Kidney (tissue), 14 donors: ENCODE data around the gene GSG1L. TPM values are rescaled to one million over a fixed set of nuclear protein-coding genes. Genes with fewer than 3 reads are reported as not detected.

Source experiments
- DNase-seq, 5 donors: peaks; one replicate each; pipeline ENCODE4 v3.0.0-alpha.2; 2013 to 2020
- FAIRE-seq: peaks from 2 replicates; lab custom pipeline; 2012; peaks lifted over from hg19 to GRCh38; lab: Jason Lieb, UNC
- H3K27ac ChIP-seq, 2 donors: one replicate each; pipeline ENCODE4 v1.7.0; 2013; ENCODE audit warnings: low read depth in 2 of 2, low read length in 2 of 2, inconsistent platforms in 1 of 2
- H3K27me3 ChIP-seq: one replicate; pipeline ENCODE4 v1.7.1; 2013; ENCODE audit warnings: low read length, inconsistent platforms; ENCODE audit not compliant: control insufficient read depth, insufficient read depth
- H3K36me3 ChIP-seq, 3 donors: one replicate each; pipeline versions ENCODE4 v1.7.0 to v1.7.1; 2013; ENCODE audit warnings: low read length in 3 of 3, control low read depth in 1 of 3, inconsistent platforms in 1 of 3; ENCODE audit not compliant: insufficient read depth in 3 of 3, control insufficient read depth in 2 of 3
- H3K4me1 ChIP-seq, 3 donors: one replicate each; pipeline versions ENCODE4 v1.7.0 to v1.7.1; 2013; ENCODE audit warnings: low read length in 3 of 3, inconsistent platforms in 1 of 3, low read depth in 1 of 3; ENCODE audit not compliant: control insufficient read depth in 2 of 3, insufficient read depth in 2 of 3
- H3K4me3 ChIP-seq, 3 donors: one replicate each; pipeline versions ENCODE4 v1.7.0 to v1.8.1; 2013; ENCODE audit warnings: low read length in 3 of 3, control low read depth in 1 of 3, inconsistent platforms in 1 of 3
- H3K9ac ChIP-seq, 3 donors: one replicate each; pipeline versions ENCODE4 v1.7.0 to v1.7.1; 2013; ENCODE audit warnings: low read length in 3 of 3, control low read depth in 1 of 3, inconsistent platforms in 1 of 3
- H3K9me3 ChIP-seq, 3 donors: one replicate each; pipeline versions ENCODE4 v1.7.0 to v1.7.1; 2013; ENCODE audit warnings: low read length in 3 of 3, control low read depth in 1 of 3, inconsistent platforms in 1 of 3; ENCODE audit not compliant: control insufficient read depth in 2 of 3, insufficient read depth in 1 of 3
- intact Hi-C: fragments of 100-400 bp; cut with DNase I; formaldehyde crosslinking; loops from one replicate; pipeline ENCODE4 v1.11.1; 2022
- polyA plus RNA-seq: library from polyadenylated mRNA; stranded (reverse); fragments of 350-450 nt; fragmentation: Illumina TruSeq; extraction: RNeasy Lipid Tissue Mini Kit (QIAGEN cat#74804); gene quantifications from one replicate; pipeline ENCODE4 v1.2.3, GENCODE V29; 2014; ENCODE audit warnings: low read depth, low replicate concordance; ENCODE audit not compliant: insufficient read depth
- total RNA-seq: library from RNA; stranded (reverse); fragmentation: NEBNext Ultra II Directional; extraction: Animal tissue kit (Norgen Biotek cat#: 25700); gene quantifications from one replicate; pipeline ENCODE4 v1.2.1, GENCODE V29; 2021
- TF ChIP-seq, protein P1 (sequence below): IDR thresholded peaks from 3 replicates; pipeline ENCODE4 v1.5.1; 2012; ENCODE audit warnings: mild to moderate bottlenecking, moderate library complexity, borderline replicate concordance; ENCODE audit not compliant: insufficient read depth; ENCODE audit errors: extremely low read depth
- donor health status: control.
- donor health status: control.
- donor health status: control.
- donor health status: control.
- donor health status: control.
- donor health status: DM: yes; HTN: yes; CAD: no.
- donor health status: Normal renal cell carcinoma (clear cell type).

Gene GSG1L
- total and polyA plus RNA-seq, 2 donors from 2014 or later, result not detected

DNA sequence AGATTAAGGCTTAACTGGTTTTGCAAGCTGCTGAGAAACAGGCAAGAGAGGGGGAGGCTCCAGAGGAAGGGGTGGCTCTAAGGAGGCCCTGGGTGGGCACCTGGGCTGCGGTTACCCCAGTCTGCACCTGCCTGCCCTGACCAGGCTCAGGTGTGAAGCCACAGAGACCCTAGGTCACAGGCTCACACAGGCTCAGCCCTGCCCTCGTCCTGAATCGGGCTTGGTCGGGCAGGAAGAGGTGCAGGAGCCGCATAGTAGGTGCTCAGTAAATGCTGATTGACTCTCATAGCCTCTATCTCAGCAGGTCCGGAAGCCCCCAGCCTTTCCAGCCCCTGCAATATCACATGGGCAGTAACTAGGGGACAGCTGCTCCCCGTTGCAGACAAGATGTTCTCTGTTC lies 203.4 kb downstream of the GSG1L start:
- intact Hi-C loops, result no loop called here
- no peaks in the 10 kb centered on the region for H3K36me3 ChIP-seq
- H3K9me3 ChIP-seq, result peaks cover 0 to 16% (median 7%) of the 10 kb centered on the region in 3 donors
- H3K27ac ChIP-seq, result no peak overlapping the region
- no peak for FAIRE-seq
- H3K27me3 ChIP-seq, result no peaks in the 10 kb centered on the region
- DNase-seq, result no peak
- H3K4me3 ChIP-seq, result no peak overlapping the region
- no peak overlapping the region for H3K9ac ChIP-seq
- TF ChIP-seq, protein P1, sequence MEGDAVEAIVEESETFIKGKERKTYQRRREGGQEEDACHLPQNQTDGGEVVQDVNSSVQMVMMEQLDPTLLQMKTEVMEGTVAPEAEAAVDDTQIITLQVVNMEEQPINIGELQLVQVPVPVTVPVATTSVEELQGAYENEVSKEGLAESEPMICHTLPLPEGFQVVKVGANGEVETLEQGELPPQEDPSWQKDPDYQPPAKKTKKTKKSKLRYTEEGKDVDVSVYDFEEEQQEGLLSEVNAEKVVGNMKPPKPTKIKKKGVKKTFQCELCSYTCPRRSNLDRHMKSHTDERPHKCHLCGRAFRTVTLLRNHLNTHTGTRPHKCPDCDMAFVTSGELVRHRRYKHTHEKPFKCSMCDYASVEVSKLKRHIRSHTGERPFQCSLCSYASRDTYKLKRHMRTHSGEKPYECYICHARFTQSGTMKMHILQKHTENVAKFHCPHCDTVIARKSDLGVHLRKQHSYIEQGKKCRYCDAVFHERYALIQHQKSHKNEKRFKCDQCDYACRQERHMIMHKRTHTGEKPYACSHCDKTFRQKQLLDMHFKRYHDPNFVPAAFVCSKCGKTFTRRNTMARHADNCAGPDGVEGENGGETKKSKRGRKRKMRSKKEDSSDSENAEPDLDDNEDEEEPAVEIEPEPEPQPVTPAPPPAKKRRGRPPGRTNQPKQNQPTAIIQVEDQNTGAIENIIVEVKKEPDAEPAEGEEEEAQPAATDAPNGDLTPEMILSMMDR, result no peak
- no peaks in the 10 kb centered on the region for H3K4me1 ChIP-seq

DNA sequence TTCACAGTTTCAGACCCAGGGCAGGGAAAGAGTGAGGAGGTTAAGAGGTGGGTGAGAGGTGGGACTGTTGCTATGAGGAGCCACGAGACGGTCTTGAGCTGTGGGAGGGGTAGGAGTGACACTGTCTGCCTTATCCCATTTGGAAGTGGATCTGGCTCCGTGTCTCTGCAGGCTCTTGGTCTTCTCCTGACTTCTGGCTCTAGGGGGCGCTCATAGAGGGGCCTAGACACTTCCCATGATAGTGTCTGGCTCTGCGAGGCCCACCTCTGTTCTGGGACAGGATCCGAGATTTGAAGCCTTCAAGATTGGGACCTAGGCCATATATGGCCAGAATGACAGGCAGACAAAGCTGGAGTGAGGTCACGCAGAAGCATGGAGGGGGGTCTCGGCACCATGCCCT lies 204.5 kb downstream of the GSG1L start:
- H3K27ac ChIP-seq, result no peak overlapping the region
- H3K36me3 ChIP-seq, result no peaks in the 10 kb centered on the region
- intact Hi-C loops, result no loop called here
- H3K4me1 ChIP-seq, result no peaks in the 10 kb centered on the region
- H3K4me3 ChIP-seq, result no peak overlapping the region
- H3K27me3 ChIP-seq, result no peaks in the 10 kb centered on the region
- no peak overlapping the region for H3K9ac ChIP-seq
- H3K9me3 ChIP-seq, result peaks cover 0 to 9% (median 7%) of the 10 kb centered on the region in 3 donors
- TF ChIP-seq, protein P1, result no peak
- FAIRE-seq, result no peak
- no peak for DNase-seq

DNA sequence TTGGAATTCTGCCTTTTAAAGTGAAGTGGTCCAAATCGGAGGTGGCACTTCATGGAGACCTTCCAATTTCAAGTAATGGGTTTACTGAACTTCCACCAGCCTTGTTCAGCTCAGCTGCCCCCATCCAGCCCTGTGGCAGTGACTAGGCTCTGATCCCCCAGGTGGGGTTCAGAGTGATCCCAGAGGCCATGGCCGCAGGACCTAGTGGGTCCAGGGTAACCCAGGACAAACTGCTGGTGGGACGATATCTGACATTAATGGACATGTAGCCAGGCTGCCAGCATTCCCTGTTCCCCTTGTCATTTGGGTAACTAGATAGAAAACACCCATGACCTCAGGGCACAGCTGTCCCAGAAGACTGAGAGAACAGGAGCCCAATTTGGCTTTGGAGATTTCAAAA lies 209.9 kb downstream of the GSG1L start:
- no peaks in the 10 kb centered on the region for H3K36me3 ChIP-seq
- H3K9me3 ChIP-seq, result no peaks in the 10 kb centered on the region
- intact Hi-C loops, result no loop called here
- H3K4me3 ChIP-seq, result no peak overlapping the region
- no peak overlapping the region for H3K27ac ChIP-seq
- no peaks in the 10 kb centered on the region for H3K4me1 ChIP-seq
- TF ChIP-seq, protein P1, result no peak
- H3K27me3 ChIP-seq, result no peaks in the 10 kb centered on the region
- no peak for FAIRE-seq
- DNase-seq, result no peak
- no peak overlapping the region for H3K9ac ChIP-seq

DNA sequence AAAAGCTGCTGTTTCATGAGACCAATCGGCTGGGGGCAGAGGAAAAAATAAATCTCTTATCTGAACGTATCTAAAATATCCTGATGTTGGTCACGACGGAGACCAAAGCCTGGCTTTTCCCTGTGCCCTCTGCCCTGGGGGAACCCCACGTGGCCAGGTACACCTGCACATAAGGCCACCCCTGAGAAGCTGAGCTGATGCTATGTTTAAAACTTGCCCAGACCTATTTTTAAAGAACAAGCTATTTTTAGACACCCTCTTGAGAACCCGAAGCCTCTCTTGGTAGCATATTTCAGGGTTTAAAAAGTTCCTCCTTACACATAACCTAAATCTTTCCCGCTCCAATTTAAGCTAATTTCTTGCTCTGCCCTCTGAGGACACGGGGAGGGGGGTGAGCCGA lies 210.4 kb downstream of the GSG1L start:
- no peak for FAIRE-seq
- TF ChIP-seq, protein P1, result no peak
- no peaks in the 10 kb centered on the region for H3K27me3 ChIP-seq
- H3K27ac ChIP-seq, result no peak overlapping the region
- no peak overlapping the region for H3K4me3 ChIP-seq
- intact Hi-C loops, result no loop called here
- no peaks in the 10 kb centered on the region for H3K9me3 ChIP-seq
- no peak for DNase-seq
- H3K36me3 ChIP-seq, result no peaks in the 10 kb centered on the region
- H3K4me1 ChIP-seq, result no peaks in the 10 kb centered on the region
- no peak overlapping the region for H3K9ac ChIP-seq
